ENCODE measurements around the gene ZNF141. TPM values are rescaled to one million over a fixed set of nuclear protein-coding genes. Genes with fewer than 3 reads are reported as not detected.
"Not testable (repeated sequence)": the region's sequence is repeated elsewhere in the genome, so short reads cannot be mapped to it uniquely, and the experiment has no call there.

ZNF141 gene
- total RNA-seq, 2 experiments from 2014 or later: 22.4 to 24.2 TPM

- H3K4me1 Mint-ChIP-seq (ENCODE audit: low read depth): no peaks in the 10 kb centered on the region
- peaks cover 38% of the 10 kb centered on the region for H3K36me3 Mint-ChIP-seq
- POLR2A ChIA-PET: no interaction called here
- CTCF ChIA-PET: no interaction called here
- intact Hi-C loops (cut with micrococcal nuclease): no loop called here
- H3K4me3 Mint-ChIP-seq: no peak overlapping the region
- H3K27ac Mint-ChIP-seq: no peak overlapping the region
- no peaks in the 10 kb centered on the region for H3K27me3 Mint-ChIP-seq
- DNase-seq: no peak
- peaks cover 43% of the 10 kb centered on the region for H3K9me3 Mint-ChIP-seq
Measured at GRCh38 chr4:404006-404405, 66.4 kb downstream of the ZNF141 start.

- peaks cover 43% of the 10 kb centered on the region for H3K36me3 Mint-ChIP-seq
- H3K27ac Mint-ChIP-seq, POLR2A ChIA-PET: not testable (repeated sequence)
Measured at GRCh38 chr4:408321-408720, 70.7 kb downstream of the ZNF141 start.

GRCh38 chr4:422587-422986 is 85.0 kb downstream of the ZNF141 start:
- CTCF ChIA-PET: no interaction called here
- peaks cover 80% of the 10 kb centered on the region for H3K9me3 Mint-ChIP-seq

More at GRCh38 chr4:408321-408720, 70.7 kb downstream of the ZNF141 start:
- H3K4me3 Mint-ChIP-seq; H3K27me3 Mint-ChIP-seq; intact Hi-C loops (cut with micrococcal nuclease); CTCF ChIA-PET; DNase-seq; H3K4me1 Mint-ChIP-seq (ENCODE audit: low read depth): not testable (repeated sequence)
- H3K9me3 Mint-ChIP-seq: peaks cover 70% of the 10 kb centered on the region

More at GRCh38 chr4:422587-422986, 85.0 kb downstream of the ZNF141 start:
- POLR2A ChIA-PET: no interaction called here
- H3K36me3 Mint-ChIP-seq: peaks cover 33% of the 10 kb centered on the region
- no peaks in the 10 kb centered on the region for H3K27me3 Mint-ChIP-seq
- H3K4me1 Mint-ChIP-seq (ENCODE audit: low read depth): no peaks in the 10 kb centered on the region
- no peak overlapping the region for H3K4me3 Mint-ChIP-seq
- no peak overlapping the region for H3K27ac Mint-ChIP-seq
- DNase-seq: no peak
- intact Hi-C loops (cut with micrococcal nuclease): no loop called here

Small RNA genes within 50 kb of the gene (microRNA-seq; reads per million reads assigned to microRNA genes)
- not detected for gene MIR571 (ENCODE audit: borderline microRNAs expressed, borderline number of aligned reads, borderline replicate concordance)

Other genes with a start within 250 kb of the ZNF141 start
- 1 to 10 TPM; 7.7 TPM for gene ZNF718, start 213.3 kb upstream of the ZNF141 start, total RNA-seq
- gene ZNF732, start 32.3 kb upstream of the ZNF141 start, total RNA-seq: not detected
- gene ZNF721, start 161.3 kb downstream of the ZNF141 start, total RNA-seq: 10 to 100 TPM; 31.0 to 31.8 TPM
- gene PIGG, start 161.4 kb downstream of the ZNF141 start, total RNA-seq: 10 to 100 TPM; 38.9 to 42.2 TPM
- gene TMEM271, start 238.5 kb downstream of the ZNF141 start, total RNA-seq: not detected

All from activated CD4-positive, alpha-beta memory T cell treated with anti-CD3 and anti-CD28 coated beads for 36 hours (primary cell).